HG03442 (cell line): ENCODE results near the gene SHTN1.

Source experiments
- ATAC-seq: cut with Tn5 transposase; IDR thresholded peaks from one replicate; pipeline ENCODE4 v1.9.1; 2021; ENCODE audit warnings: mild to moderate bottlenecking, moderate library complexity; ENCODE audit not compliant: unreplicated experiment

The SHTN1 gene

GRCh38 chr10:116836902-116837523 lies 168.0 kb downstream of the SHTN1 start:
- no peak for ATAC-seq

- ATAC-seq: no peak
These were observed 168.9 kb downstream of the SHTN1 start for GRCh38 chr10:116836083-116836482.

GRCh38 chr10:116835658-116836057 lies 169.3 kb downstream of the SHTN1 start:
- no peak for ATAC-seq

- ATAC-seq: no peak
These were observed 170.7 kb downstream of the SHTN1 start for GRCh38 chr10:116833986-116834985.

- ATAC-seq: no peak
These were observed 173.2 kb downstream of the SHTN1 start for GRCh38 chr10:116831790-116832189.
